Measurements from ENCODE around the gene MSI2.

- no peak for TF ChIP-seq CTCF (IDR thresholded peaks at IDR 0.05)
- no peak for TF ChIP-seq POLR2A (IDR thresholded peaks at IDR 0.05)
Observed at GRCh38 chr17:57451643-57452042, 195.3 kb downstream of the MSI2 start.
